Vagina (tissue), 2 donors: ENCODE data around the gene ZRANB1.

Experiments used
- CTCF ChIP-seq, 3 experiments: fragments of 450-650 bp in 2 of 3; fragments of 200-600 bp in 1 of 3; sonication (generic) in 1 of 3; IDR thresholded peaks; one replicate each; pipeline ENCODE4 v1.5.1; 2017 to 2019; ENCODE audit warnings: antibody characterized with exemption in 3 of 3, mild to moderate bottlenecking in 2 of 3, moderate library complexity in 2 of 3
- POLR2AphosphoS5 ChIP-seq, 2 donors: sonication (generic); formaldehyde crosslinking; IDR thresholded peaks; one replicate each; pipeline ENCODE4 v1.9.0; 2017; ENCODE audit warnings: antibody characterized with exemption in 2 of 2, mild to moderate bottlenecking in 2 of 2, low read depth in 1 of 2; ENCODE audit not compliant: insufficient read depth in 1 of 2

DNA sequence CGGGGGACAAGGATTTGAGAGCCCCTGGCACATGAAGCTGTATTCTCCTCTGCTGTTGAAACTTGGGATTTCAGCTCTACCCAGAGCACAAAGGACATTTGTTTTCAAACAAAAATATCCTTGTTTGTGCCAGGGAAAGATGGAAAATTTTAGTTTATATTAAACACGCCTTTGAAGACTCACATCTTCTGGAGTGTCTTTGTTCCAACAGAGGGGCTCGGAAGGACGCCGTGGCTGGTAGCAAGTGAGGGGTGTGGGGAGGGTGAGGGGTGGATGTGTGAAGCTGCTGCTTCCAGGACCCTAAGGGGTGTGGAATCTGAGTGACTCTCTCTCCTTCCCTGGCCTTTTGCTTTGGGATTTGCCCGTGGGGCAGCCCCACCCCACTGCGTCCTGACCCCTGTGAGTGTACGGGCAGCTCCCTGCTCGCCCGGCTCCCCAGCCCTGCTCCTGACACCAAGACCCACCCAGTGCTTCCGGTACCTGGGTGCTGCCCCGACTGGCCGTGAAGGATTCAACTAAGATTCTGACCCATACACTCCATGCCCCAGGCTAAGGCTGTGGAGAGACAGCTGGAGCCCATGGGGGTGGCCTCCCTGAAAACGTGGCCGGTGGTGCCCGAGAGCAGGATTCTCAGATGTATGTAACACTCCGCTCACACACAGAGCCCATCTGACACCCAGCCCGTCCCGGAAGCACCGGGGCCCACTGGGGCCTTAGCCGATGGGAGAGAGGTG, 59.6 kb downstream of the ZRANB1 start:
- TF ChIP-seq CTCF (IDR thresholded peaks at IDR 0.05) (no peak), POLR2AphosphoS5 (IDR thresholded peaks at IDR 0.05; ENCODE audit: insufficient read depth in 1 of 2, low read depth in 1 of 2) (no peak)
